GM19023 (cell line): ENCODE results near the gene SOCS3.
"Not testable (repeated sequence)": the region's sequence is repeated elsewhere in the genome, so short reads cannot be mapped to it uniquely, and the experiment has no call there.

Source experiments
- ATAC-seq: cut with Tn5 transposase; IDR thresholded peaks from one replicate; pipeline ENCODE4 v1.9.1; 2021; ENCODE audit warnings: mild to moderate bottlenecking, moderate library complexity; ENCODE audit not compliant: unreplicated experiment

SOCS3 gene

GRCh38 chr17:78313735-78314648, 45.9 kb downstream of the SOCS3 start:
- ATAC-seq, result no peak

GRCh38 chr17:78309659-78310255, 50.1 kb downstream of the SOCS3 start:
- ATAC-seq, result not testable (repeated sequence)

DNA sequence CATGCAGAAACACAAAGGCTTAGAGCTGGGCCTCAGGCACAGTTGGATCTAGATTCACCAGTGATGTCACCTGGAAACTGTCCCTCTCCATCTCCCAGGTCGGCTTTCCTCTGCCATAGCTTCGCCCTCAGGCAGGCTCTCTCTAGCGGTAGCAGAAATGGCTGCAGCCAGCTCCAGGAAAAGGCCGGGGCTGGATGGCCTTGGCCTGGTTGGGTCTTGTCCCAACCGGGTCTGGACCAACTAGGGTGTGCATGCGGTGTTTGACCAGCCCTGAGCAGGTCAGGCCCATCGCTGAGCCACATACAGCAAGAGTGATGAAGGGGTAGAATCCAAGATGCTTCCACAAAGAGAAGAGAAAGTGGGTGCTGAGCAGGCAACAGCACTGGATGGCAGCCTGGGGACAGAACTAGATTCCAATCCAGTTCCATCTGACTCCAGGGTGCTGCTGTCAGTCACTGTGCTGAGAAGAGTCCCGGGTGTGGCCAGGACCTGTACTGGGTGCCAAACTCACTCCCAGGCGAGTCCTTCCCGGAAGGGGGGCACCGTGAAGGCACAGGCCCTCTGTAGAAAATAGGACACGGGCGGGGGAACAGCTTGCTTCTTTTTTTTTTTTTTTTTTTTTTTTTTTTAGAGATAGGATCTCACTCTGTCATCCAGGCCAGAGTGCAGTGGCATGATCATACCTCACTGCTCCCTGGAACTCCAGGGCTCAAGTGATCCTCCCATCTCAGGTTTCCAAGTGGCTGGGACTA, 51.8 kb downstream of the SOCS3 start:
- no peak for ATAC-seq

DNA sequence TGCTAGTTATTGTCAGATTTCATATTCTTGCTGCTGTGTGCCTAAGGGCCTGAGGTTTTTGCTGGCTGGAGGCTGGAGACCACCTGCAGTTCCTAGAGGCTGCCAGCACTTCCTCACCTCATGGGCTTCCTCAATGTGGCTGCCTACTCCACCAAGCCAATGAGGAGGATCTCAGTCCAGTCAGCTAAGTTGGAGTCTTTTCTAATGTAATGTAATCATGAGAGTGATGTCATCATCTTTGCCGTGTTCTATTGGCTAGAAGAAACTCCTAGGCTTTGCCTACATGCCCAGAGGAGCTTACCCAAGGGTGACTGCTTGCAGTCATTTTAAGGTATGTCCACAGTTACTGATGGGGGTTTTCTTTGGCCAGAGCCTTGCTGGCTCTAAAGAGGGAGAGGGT, 53.0 kb downstream of the SOCS3 start:
- no peak for ATAC-seq
